ENCODE measurements around the gene PIP5K1B.

The PIP5K1B gene

GRCh38 chr9:69012696-69013381 lies 307.8 kb downstream of the PIP5K1B start:
- no peak for TF ChIP-seq CTCF (IDR thresholded peaks at IDR 0.05; ENCODE audit: low read depth, low read length, missing control alignments)
- Histone ChIP-seq H3K36me3 (replicated peaks) (no peaks in the 10 kb centered on the region), H3K27me3 (replicated peaks) (peaks cover 2% of the 10 kb centered on the region), H3K27ac (no peak overlapping the region), H3K4me3 (ENCODE audit: low read depth, low read length) (no peak overlapping the region)
- DNase-seq: no peak
- in situ Hi-C loops (cut with HindIII; ENCODE audit: low pct_ligation_motif_present, low sequenced_read_pairs): no loop called here

GRCh38 chr9:69013382-69013727 lies 308.3 kb downstream of the PIP5K1B start:
- H3K36me3 ChIP-seq (replicated peaks): no peaks in the 10 kb centered on the region
- no peak for TF ChIP-seq CTCF (IDR thresholded peaks at IDR 0.05; ENCODE audit: low read depth, low read length, missing control alignments)
- no peak overlapping the region for H3K27ac ChIP-seq
- peaks cover 2% of the 10 kb centered on the region for H3K27me3 ChIP-seq (replicated peaks)
- H3K4me3 ChIP-seq (ENCODE audit: low read depth, low read length): no peak overlapping the region
- in situ Hi-C loops (cut with HindIII; ENCODE audit: low pct_ligation_motif_present, low sequenced_read_pairs): no loop called here
- no peak for DNase-seq

- no peak for TF ChIP-seq CTCF (IDR thresholded peaks at IDR 0.05; ENCODE audit: low read depth, low read length, missing control alignments)
- no peak within 1 kb of the TSS for H3K4me3 ChIP-seq (ENCODE audit: low read depth, low read length)
- in situ Hi-C loops (cut with HindIII; ENCODE audit: low pct_ligation_motif_present, low sequenced_read_pairs): no loop called here
Observed at GRCh38 chr9:69014013-69014412, 309.0 kb downstream of the PIP5K1B start, which contains the start of gene PRKACG. Gene PRKACG, minus strand, starts transcription at chr9:69014113. Its CDS starts 21 bp downstream, at chr9:69014092.

GRCh38 chr9:69016191-69017096 lies 311.4 kb downstream of the PIP5K1B start:
- Histone ChIP-seq H3K4me3 (ENCODE audit: low read depth, low read length) (no peak overlapping the region), H3K27me3 (replicated peaks) (peaks cover 2% of the 10 kb centered on the region), H3K36me3 (replicated peaks) (no peaks in the 10 kb centered on the region), H3K27ac (no peak overlapping the region)
- TF ChIP-seq CTCF (IDR thresholded peaks at IDR 0.05; ENCODE audit: low read depth, low read length, missing control alignments): no peak
- no peak for DNase-seq
- in situ Hi-C loops (cut with HindIII; ENCODE audit: low pct_ligation_motif_present, low sequenced_read_pairs): no loop called here

More at GRCh38 chr9:69014013-69014412, 309.0 kb downstream of the PIP5K1B start, which contains the start of gene PRKACG:
- H3K36me3 ChIP-seq (replicated peaks): no peaks in the 10 kb centered on the region
- H3K27me3 ChIP-seq (replicated peaks): peaks cover 2% of the 10 kb centered on the region
- no peak for DNase-seq
- no peak within 1 kb of the TSS for H3K27ac ChIP-seq

GRCh38 chr9:69018737-69019136 lies 313.7 kb downstream of the PIP5K1B start:
- no peak overlapping the region for H3K27ac ChIP-seq
- H3K4me3 ChIP-seq (ENCODE audit: low read depth, low read length): no peak overlapping the region
- no peaks in the 10 kb centered on the region for H3K36me3 ChIP-seq (replicated peaks)
- in situ Hi-C loops (cut with HindIII; ENCODE audit: low pct_ligation_motif_present, low sequenced_read_pairs): no loop called here
- peaks cover 2% of the 10 kb centered on the region for H3K27me3 ChIP-seq (replicated peaks)
- no peak for DNase-seq
- TF ChIP-seq CTCF (IDR thresholded peaks at IDR 0.05; ENCODE audit: low read depth, low read length, missing control alignments): no peak
